IPS-11a (cell line): ENCODE measurements around the gene YPEL2.

Experiments
- H3K4me3 ChIP-seq: one replicate; pipeline ENCODE4 v1.5.1; 2013; ENCODE audit warnings: low read depth, low read length, control low read depth

YPEL2 gene

GRCh38 chr17:59428916-59429485 lies 97.5 kb downstream of the YPEL2 start:
- H3K4me3 ChIP-seq = no peak overlapping the region

DNA sequence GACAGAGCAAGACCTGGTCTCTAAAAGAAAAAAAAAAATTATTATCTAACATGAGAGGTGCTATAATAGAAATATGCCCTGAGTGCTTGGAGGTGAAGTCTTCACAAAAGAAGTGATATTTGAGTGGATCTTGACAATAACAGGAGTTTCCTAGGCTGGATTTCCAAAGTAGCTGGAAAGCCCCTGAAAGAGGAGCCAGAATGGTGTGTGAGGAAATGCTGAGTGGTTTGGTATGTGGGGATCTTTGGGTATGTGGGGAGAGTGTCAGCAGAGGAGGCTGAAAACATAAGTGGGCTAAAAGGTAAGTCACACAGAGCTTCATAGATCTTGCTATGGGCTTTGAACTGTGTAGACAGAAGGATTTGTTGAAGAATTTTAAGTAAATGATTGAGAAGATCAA lies 100.1 kb downstream of the YPEL2 start:
- no peak overlapping the region for H3K4me3 ChIP-seq

- H3K4me3 ChIP-seq = no peak overlapping the region
These were observed 101.2 kb downstream of the YPEL2 start for GRCh38 chr17:59432657-59433056.

DNA sequence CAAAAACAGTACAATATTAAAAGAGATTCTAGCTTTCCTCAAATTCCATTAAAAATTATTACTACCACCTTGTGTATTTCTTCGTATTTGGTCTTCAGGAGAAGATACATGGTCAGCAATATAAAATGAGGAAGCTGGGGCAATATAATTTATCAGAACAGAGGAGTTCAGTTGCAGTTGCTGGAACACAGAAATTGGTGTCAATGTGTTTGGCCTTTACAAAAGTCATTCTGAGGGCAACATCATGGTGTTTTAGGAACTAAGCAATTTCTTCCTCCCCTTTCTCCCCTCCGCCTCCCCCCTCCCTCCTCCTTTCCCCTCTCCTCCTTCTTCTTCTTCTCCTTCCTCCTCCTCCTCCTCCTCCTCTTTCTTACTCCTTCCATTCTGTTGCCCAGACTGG lies 102.1 kb downstream of the YPEL2 start:
- H3K4me3 ChIP-seq = no peak overlapping the region

DNA sequence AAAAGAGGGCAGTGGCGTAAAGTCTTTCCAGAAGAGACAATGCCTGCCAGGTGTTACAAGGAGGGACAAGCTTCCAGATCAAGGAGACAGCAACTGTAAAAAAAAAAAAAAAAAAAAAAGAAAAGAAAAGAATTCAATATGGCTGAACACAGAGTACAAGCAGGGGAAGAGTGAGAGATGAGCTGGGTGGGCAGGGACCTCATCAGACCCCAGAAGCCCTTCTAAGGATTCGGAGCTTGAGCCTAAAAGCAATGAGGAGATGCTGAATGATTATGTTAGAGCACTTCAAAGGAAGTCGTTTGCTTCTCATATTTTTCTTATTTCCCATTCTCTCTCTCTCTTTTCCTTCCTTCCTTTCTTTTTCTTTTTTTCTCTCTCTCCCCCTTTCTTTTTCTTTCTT lies 103.0 kb downstream of the YPEL2 start:
- H3K4me3 ChIP-seq = no peak overlapping the region

DNA sequence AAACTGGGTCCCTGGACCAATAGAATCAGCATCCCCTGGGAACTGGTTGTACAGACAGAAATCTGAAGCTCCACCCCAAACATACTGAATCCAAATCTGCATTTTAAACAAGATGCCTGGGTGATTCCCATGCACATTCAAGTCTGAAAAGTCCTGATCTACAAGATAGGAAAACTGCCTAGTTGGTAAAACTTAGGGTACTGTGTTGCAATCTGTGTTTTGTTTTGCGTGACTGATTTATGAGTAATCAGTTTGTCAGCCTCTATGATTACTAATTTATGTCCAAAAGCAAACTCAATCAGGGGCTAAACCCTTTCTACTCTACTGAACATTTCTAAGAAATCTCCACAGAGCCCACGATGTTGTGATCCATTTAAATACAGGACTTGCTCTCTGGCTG lies 103.8 kb downstream of the YPEL2 start:
- H3K4me3 ChIP-seq = no peak overlapping the region

DNA sequence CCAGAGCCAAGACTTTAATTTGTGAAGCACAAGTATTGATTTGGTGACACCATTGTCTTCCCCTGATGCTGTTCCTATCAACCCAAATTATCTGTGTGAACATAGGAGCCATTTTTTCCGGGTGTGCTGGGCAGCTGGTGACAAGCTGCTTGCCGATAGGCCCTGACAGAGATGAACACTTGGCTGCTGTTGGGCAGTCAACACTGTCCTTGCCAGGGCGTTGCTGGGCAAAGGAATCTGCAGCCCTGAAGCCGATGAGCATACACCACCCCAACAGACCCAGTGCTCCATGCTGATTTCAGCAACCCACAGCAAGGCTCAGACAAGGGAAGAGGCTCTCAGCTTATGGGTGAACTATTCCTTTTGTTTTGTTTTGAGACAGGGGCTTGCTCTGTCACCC lies 105.4 kb downstream of the YPEL2 start:
- H3K4me3 ChIP-seq = no peak overlapping the region

GRCh38 chr17:59437791-59438281 lies 106.4 kb downstream of the YPEL2 start:
- H3K4me3 ChIP-seq = no peak overlapping the region

DNA sequence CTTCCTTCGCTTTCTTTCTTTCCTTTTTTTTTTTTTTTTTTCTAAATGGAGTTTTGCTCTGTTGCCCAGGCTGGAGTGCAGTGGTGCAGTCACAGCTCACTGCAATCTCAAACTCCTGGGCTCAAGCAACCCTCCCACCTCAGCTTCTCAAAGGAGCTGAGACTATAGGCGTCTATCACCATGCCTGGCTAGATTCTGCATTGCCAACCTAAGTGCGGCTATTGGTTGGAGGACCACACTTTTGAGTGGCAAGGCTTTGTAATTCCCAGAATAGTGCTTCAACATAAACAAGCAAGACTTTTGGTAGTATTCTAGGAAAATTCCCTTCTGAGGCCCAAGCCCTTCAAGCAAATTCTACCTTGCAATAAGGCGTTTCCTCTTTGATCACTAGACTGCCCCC lies 107.8 kb downstream of the YPEL2 start:
- H3K4me3 ChIP-seq = no peak overlapping the region

GRCh38 chr17:59439741-59440211 lies 108.3 kb downstream of the YPEL2 start:
- H3K4me3 ChIP-seq = no peak overlapping the region

DNA sequence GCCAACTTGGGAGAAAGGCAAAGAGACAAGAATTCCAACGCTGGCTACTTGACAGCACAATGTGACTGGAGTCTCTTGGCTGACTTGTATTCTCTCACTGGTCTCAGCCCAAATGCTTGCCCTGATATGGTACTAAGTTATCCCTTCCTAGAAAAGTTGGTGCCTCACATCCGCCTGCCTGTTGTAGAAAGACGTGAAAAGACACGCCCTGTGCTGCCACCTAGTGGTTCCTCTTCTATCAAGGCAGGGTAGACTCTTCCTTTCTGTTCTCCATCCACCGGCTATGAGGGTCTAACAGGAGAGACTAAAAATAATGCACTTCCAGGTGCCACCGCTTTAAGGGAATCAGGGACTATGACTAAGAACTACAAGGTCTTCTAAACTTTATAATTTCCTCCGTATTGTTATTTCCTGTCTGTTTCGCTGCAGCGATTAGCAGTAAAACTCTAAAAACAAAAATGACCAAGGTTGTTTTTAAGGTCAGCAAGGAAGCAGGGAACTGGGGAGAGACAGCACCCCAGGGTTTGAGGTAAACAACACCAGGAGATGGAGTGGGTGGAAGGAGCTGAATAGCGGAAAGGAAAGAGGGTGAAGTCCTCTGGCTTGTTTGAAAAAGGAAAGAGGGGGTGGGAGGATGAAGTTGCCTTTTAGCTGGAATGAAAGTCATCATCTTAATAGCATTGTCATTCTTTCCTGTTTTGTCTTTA lies 109.5 kb downstream of the YPEL2 start:
- no peak overlapping the region for H3K4me3 ChIP-seq

DNA sequence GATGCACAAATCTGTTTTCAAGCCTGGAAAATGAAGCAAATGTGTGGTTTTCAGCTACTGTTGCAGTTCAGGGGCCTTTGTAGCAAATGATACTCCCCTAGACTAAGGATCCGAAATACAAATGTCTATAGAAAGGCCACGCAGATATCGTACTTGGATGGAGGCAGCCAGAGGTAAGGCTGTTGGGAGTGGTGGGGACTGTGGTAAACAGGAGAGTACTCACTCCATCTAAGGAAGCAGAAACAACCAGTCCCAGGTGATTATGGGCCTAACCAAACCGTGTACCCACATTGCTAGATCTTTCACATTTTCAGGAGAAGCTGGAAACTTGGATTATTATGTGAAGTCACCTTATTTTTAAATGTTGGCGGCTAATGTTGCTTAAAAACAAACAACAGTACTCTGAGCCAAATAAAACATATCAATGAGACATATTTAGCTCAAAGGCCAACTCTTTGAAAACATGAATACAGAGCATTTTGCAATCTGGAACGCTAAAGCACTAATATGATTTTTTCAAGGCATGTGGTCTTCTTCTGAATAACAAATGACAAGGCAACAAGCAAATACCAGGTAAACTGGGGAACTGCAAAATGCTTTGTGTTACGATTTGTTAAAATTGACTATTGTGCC lies 110.1 kb downstream of the YPEL2 start:
- H3K4me3 ChIP-seq = no peak overlapping the region

DNA sequence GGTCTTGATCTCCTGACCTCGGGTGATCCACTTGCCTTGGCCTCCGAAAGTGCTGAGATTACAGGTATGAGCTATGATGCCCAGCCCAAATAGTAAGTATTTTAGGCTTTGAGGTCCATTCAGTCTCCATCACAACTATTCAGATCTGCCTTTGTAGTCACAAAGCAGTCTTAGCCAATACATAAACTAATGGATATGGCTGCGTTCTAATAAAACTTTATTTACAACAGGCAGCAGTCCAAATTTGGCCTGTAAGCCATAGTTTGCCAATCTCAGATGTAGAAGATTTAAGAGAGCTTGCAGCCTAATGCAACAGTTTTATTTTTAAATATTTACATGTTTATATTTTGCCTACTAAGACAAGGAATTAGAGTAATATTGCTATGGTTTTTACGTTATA lies 111.7 kb downstream of the YPEL2 start:
- H3K4me3 ChIP-seq = no peak overlapping the region
